Endothelial cell of umbilical vein (primary cell): ENCODE measurements around the gene TEX29. TPM values are rescaled to one million over a fixed set of nuclear protein-coding genes. Genes with fewer than 3 reads are reported as not detected.

Experiments used
- BruUV-seq: library from RNA; stranded (reverse); fragments of 400-500 nt; replicated peaks from 2 replicates; lab custom pipeline; 2021; lab: Mats Ljungman, UMichigan
- CTCF ChIA-PET: fragments of 300-600, 350-600 bp; sonication (Branson Sonifier 250); formaldehyde crosslinking; loops from one replicate; lab custom pipeline; 2021; ENCODE audit warnings: antibody characterized with exemption, inconsistent platforms; lab: Charles Lee
- POLR2A ChIA-PET: fragments of 300-600, 350-600 bp; sonication (Branson Sonifier 250); formaldehyde crosslinking; loops from one replicate; lab custom pipeline; 2021; ENCODE audit warnings: antibody characterized with exemption, inconsistent platforms; lab: Charles Lee
- DNase-seq: peaks from one replicate; pipeline ENCODE4 v3.0.0-alpha.2; 2011; ENCODE audit warnings: low read depth, low spot score
- FAIRE-seq: peaks from 2 replicates; lab custom pipeline; 2011; peaks lifted over from hg19 to GRCh38; lab: Jason Lieb, UNC
- H2AFZ ChIP-seq: 2 replicates; pipeline ENCODE4 v1.6.0; 2012; ENCODE audit warnings: low read depth, low read length, control low read depth, inconsistent platforms
- H3K27ac ChIP-seq: 2 replicates; pipeline ENCODE4 v1.5.1; 2011; ENCODE audit warnings: low read depth, mild to moderate bottlenecking, control low read depth, low read length, moderate library complexity; ENCODE audit not compliant: insufficient read depth
- H3K27me3 ChIP-seq, 2 experiments: 2 replicates each; pipeline versions ENCODE4 v1.6.0 to v1.6.1; 2011; ENCODE audit warnings: low read length in 2 of 2, mixed read lengths in 1 of 2; ENCODE audit not compliant: control insufficient read depth in 2 of 2, insufficient read depth in 2 of 2
- H3K36me3 ChIP-seq, 2 experiments: 2 replicates in 1 of 2; 3 replicates in 1 of 2; pipeline ENCODE4 v1.5.1; 2011; ENCODE audit warnings: low read length in 2 of 2, mild to moderate bottlenecking in 1 of 2, moderate library complexity in 1 of 2; ENCODE audit not compliant: control insufficient read depth in 2 of 2, insufficient read depth in 2 of 2; ENCODE audit errors: extremely low read depth in 1 of 2
- H3K4me1 ChIP-seq: 3 replicates; pipeline ENCODE4 v1.5.1; 2011; ENCODE audit warnings: mild to moderate bottlenecking, low read length; ENCODE audit not compliant: control insufficient read depth, insufficient read depth; ENCODE audit errors: extremely low read depth
- H3K4me2 ChIP-seq: 2 replicates; pipeline ENCODE4 v1.6.1; 2011; ENCODE audit warnings: low read length, control low read depth, mixed read lengths; ENCODE audit not compliant: insufficient read depth
- H3K4me3 ChIP-seq, 3 experiments: fragments of 200-600 bp in 1 of 3; sonication (generic), shearing (Covaris generic) in 1 of 3; replicated peaks in 1 of 3; 2 replicates each; pipeline ENCODE4 v1.5.1; 2011 to 2016; ENCODE audit warnings: control low read depth in 3 of 3, low read length in 3 of 3, mild to moderate bottlenecking in 2 of 3, inconsistent platforms in 1 of 3, low read depth in 1 of 3, moderate library complexity in 1 of 3; ENCODE audit not compliant: insufficient read depth in 1 of 3
- H3K79me2 ChIP-seq: 2 replicates; pipeline ENCODE4 v1.6.0; 2012; ENCODE audit warnings: low read length, inconsistent platforms; ENCODE audit not compliant: control insufficient read depth, insufficient read depth
- H3K9ac ChIP-seq: replicated peaks from 2 replicates; pipeline ENCODE3; 2011; ENCODE audit warnings: low read length, control low read depth; ENCODE audit not compliant: insufficient read depth; ENCODE audit errors: extremely low read depth
- H3K9me1 ChIP-seq: replicated peaks from 3 replicates; pipeline ENCODE4 v1.6.0; 2011; ENCODE audit warnings: mild to moderate bottlenecking, low read length; ENCODE audit not compliant: control insufficient read depth, insufficient read depth; ENCODE audit errors: extremely low read depth
- H3K9me3 ChIP-seq: replicated peaks from 2 replicates; pipeline ENCODE4 v1.5.1; 2012; ENCODE audit warnings: low read length, inconsistent platforms; ENCODE audit not compliant: control insufficient read depth, insufficient read depth
- H4K20me1 ChIP-seq: replicated peaks from 2 replicates; pipeline ENCODE3; 2011; ENCODE audit warnings: mild to moderate bottlenecking, low read length; ENCODE audit not compliant: control insufficient read depth, insufficient read depth; ENCODE audit errors: extremely low read depth
- EZH2 ChIP-seq: IDR thresholded peaks from 2 replicates; pipeline ENCODE4 v1.6.1; 2012; ENCODE audit warnings: borderline replicate concordance, low read depth, mild to moderate bottlenecking, moderate library complexity, low read length, inconsistent platforms; ENCODE audit not compliant: severe bottlenecking
- FOS ChIP-seq: IDR thresholded peaks from 2 replicates; pipeline ENCODE4 v1.6.1; 2011; ENCODE audit warnings: mild to moderate bottlenecking, low read length, moderate library complexity, borderline replicate concordance; ENCODE audit not compliant: insufficient read depth
- GATA2 ChIP-seq: IDR thresholded peaks from 2 replicates; pipeline ENCODE4 v1.7.0; 2011; ENCODE audit warnings: low read depth, mild to moderate bottlenecking, moderate library complexity, mixed read lengths, low read length; ENCODE audit not compliant: insufficient read length, insufficient read depth
- JUN ChIP-seq: IDR thresholded peaks from 2 replicates; pipeline ENCODE4 v1.6.1; 2011; ENCODE audit warnings: borderline replicate concordance, low read depth; ENCODE audit not compliant: insufficient read length, insufficient read depth
- MAX ChIP-seq: IDR thresholded peaks from 2 replicates; pipeline ENCODE4 v1.6.1; 2011; ENCODE audit not compliant: insufficient read depth, insufficient read length
- MYC ChIP-seq: IDR thresholded peaks from one replicate; pipeline ENCODE4 v1.6.1; 2011; ENCODE audit warnings: mild to moderate bottlenecking, low read depth, low read length
- POLR2A ChIP-seq: IDR thresholded peaks from 2 replicates; pipeline ENCODE4 v1.6.1; 2012; ENCODE audit warnings: low read depth, mild to moderate bottlenecking, control low read depth, low read length
- POLR2AphosphoS5 ChIP-seq: IDR thresholded peaks from 2 replicates; pipeline ENCODE4 v1.6.1; 2012; ENCODE audit warnings: low read depth, mild to moderate bottlenecking, control low read depth, low read length, moderate library complexity; ENCODE audit not compliant: insufficient read depth
- dilution Hi-C: fragments of 300-500 bp; cut with MboI; formaldehyde crosslinking; loops from one replicate; pipeline ENCODE4 v1.15.0; 2019; ENCODE audit warnings: low sequenced_read_pairs; ENCODE audit not compliant: extremely low pct_ligation_motif_present
- intact Hi-C: fragments of 100-400 bp; cut with micrococcal nuclease; formaldehyde crosslinking; loops from one replicate; pipeline ENCODE4 v1.10.0; 2022
- polyA plus RNA-seq, 4 experiments: library from polyadenylated mRNA; depleted of rRNA in 3 of 4; stranded (reverse) in 3 of 4; unstranded in 1 of 4; fragments of >200 nt; gene quantifications; 2 replicates each; pipeline versions ENCODE4 v1.2.1 to v1.2.3, GENCODE V29; 2011 to 2012; ENCODE audit warnings: missing spikeins in 1 of 4
- total RNA-seq: library from RNA; stranded (reverse); gene quantifications from 2 replicates; pipeline ENCODE4 v1.2.3, GENCODE V29; 2021
- TF ChIP-seq, protein P1 (sequence below), 2 donors: IDR thresholded peaks; 1 replicate in 1 of 2; 2 replicates in 1 of 2; pipeline ENCODE4 v1.5.1; 2011; ENCODE audit warnings: low read length in 2 of 2, mild to moderate bottlenecking in 2 of 2, moderate library complexity in 2 of 2, control low read depth in 1 of 2, inconsistent platforms in 1 of 2, low read depth in 1 of 2; ENCODE audit not compliant: insufficient read depth in 1 of 2; ENCODE audit errors: extremely low read depth in 1 of 2

The TEX29 gene
- total and polyA plus RNA-seq, 2 donors (not counting 3 experiments of a cell fraction or from before 2014, with no cell fraction given): 0.44 TPM; not detected in 1

DNA sequence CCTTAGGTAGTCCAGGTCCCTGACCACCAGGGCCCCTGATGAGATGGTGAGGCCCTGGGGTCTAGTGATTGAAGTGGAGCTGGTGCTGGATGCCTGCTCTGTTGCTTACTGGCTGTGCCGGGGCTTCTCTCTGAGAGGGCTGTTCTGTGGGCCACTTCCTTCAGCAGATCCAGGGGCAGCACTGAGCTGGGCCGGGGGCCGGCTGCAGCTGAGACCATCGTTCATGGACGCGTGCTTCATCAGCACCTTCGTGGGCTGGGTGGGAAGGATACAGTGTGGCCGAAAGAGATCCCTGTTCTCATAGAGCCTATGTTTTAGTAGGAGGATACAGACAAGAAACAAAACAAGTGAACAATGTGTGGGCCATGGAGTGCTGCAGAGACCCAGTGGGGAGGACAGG is 33.2 kb upstream of the TEX29 start:
- Histone ChIP-seq H3K79me2 (no peaks in the 10 kb centered on the region), H3K4me3 (no peak overlapping the region), H3K36me3 (peaks cover 29 to 52% of the 10 kb centered on the region in 2 experiments), H3K27ac (no peak overlapping the region), H4K20me1 (no peaks in the 10 kb centered on the region), H3K9me3 (no peaks in the 10 kb centered on the region), H3K27me3 (no peaks in the 10 kb centered on the region), H3K9me1 (no peaks in the 10 kb centered on the region), H3K4me2 (no peak overlapping the region), H2AFZ (no peak overlapping the region), H3K4me1 (no peaks in the 10 kb centered on the region), H3K9ac (no peak overlapping the region)
- no TSS peak for BruUV-seq
- FAIRE-seq (no peak), DNase-seq (no peak)
- TF ChIP-seq POLR2A: no peak
- TF ChIP-seq POLR2AphosphoS5: no peak
- TF ChIP-seq FOS: no peak
- TF ChIP-seq MYC: no peak
- TF ChIP-seq JUN: no peak
- dilution Hi-C loops: no loop called here
- ChIA-PET CTCF (no interaction called here), POLR2A (no interaction called here)
- intact Hi-C loops: no loop called here

GRCh38 chr13:111288276-111288675 is 32.2 kb upstream of the TEX29 start:
- intact Hi-C loops (no loop called here), dilution Hi-C loops (no loop called here)

More at GRCh38 chr13:111288276-111288675, 32.2 kb upstream of the TEX29 start:
- Histone ChIP-seq H3K79me2 (no peaks in the 10 kb centered on the region), H3K27me3 (no peaks in the 10 kb centered on the region), H3K9me1 (no peaks in the 10 kb centered on the region), H3K9me3 (no peaks in the 10 kb centered on the region), H3K4me3 (no peak overlapping the region), H3K36me3 (peaks cover 27 to 54% of the 10 kb centered on the region in 2 experiments), H2AFZ (no peak overlapping the region), H3K4me2 (no peak overlapping the region), H3K4me1 (no peaks in the 10 kb centered on the region), H4K20me1 (no peaks in the 10 kb centered on the region), H3K9ac (no peak overlapping the region), H3K27ac (no peak overlapping the region)
- no peak for TF ChIP-seq EZH2
- no peak for TF ChIP-seq JUN
- no peak for TF ChIP-seq FOS
- TF ChIP-seq MYC: no peak
- no peak for TF ChIP-seq MAX
- TF ChIP-seq GATA2: no peak
- TF ChIP-seq POLR2A: no peak
- TF ChIP-seq, protein P1, sequence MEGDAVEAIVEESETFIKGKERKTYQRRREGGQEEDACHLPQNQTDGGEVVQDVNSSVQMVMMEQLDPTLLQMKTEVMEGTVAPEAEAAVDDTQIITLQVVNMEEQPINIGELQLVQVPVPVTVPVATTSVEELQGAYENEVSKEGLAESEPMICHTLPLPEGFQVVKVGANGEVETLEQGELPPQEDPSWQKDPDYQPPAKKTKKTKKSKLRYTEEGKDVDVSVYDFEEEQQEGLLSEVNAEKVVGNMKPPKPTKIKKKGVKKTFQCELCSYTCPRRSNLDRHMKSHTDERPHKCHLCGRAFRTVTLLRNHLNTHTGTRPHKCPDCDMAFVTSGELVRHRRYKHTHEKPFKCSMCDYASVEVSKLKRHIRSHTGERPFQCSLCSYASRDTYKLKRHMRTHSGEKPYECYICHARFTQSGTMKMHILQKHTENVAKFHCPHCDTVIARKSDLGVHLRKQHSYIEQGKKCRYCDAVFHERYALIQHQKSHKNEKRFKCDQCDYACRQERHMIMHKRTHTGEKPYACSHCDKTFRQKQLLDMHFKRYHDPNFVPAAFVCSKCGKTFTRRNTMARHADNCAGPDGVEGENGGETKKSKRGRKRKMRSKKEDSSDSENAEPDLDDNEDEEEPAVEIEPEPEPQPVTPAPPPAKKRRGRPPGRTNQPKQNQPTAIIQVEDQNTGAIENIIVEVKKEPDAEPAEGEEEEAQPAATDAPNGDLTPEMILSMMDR (IDR thresholded peaks at IDR 0.05; ENCODE audit: extremely low read depth in 1 of 2, insufficient read depth in 1 of 2, low read depth in 1 of 2, low read length in 2 of 2): no peak
- POLR2A ChIA-PET: no interaction called here
- no peak for DNase-seq
- no TSS peak for BruUV-seq
- CTCF ChIA-PET: interaction anchor here (0.6 kb wide), 1 partner anchor 222 kb away, joined by 3 read pairs; no protein-coding TSS in a partner anchor
- no peak for FAIRE-seq
